ENCODE data around the gene NECAB2. TPM values are rescaled to one million over a fixed set of nuclear protein-coding genes. Genes with fewer than 3 reads are reported as not detected.

NECAB2 gene
- total RNA-seq, 1 donor from 2014 or later, result 0.32 TPM

DNA sequence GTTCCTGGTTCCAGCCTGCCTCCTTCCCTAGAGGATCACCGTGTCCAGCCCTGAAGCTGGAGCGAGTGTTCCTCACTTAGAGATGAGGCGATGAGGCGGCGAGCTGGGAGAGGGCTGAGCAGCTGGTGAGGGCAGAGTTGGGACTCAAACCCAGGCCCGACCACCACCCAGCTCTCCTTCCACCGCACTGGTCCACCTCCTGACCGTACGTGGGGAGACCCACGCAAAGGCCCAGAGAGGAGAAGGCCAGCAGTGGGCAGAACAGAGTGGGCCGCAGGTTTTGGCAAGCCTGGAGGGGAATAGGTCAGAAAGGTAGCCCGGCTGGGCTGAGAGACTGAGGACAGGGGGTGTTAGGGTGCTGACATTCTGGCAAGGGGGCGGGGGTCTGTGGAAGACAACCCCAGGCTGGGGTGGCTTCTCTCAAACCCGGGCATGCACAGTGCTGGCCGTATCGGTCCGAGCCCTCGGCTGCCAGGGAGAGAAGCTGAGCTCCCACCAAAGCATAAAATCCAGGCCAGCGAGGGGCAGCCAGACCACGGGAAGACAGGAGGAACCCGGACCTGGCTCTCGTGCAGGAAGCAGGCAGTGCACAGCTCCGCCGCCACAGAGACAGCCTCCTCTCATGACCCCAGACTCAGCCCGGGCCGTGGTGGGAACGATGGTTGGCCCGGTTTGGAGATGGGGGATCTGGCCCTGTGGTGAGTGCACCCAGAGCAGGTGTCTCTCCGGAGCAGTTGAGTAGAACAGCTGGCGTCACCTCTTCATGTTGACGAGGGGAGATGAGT is 44.3 kb upstream of the NECAB2 start:
- H3K27ac Mint-ChIP-seq (ENCODE audit: unreplicated experiment), result no peak overlapping the region
- H3K36me3 ChIP-seq (ENCODE audit: insufficient read depth, low read length), result peaks cover 7% of the 10 kb centered on the region

DNA sequence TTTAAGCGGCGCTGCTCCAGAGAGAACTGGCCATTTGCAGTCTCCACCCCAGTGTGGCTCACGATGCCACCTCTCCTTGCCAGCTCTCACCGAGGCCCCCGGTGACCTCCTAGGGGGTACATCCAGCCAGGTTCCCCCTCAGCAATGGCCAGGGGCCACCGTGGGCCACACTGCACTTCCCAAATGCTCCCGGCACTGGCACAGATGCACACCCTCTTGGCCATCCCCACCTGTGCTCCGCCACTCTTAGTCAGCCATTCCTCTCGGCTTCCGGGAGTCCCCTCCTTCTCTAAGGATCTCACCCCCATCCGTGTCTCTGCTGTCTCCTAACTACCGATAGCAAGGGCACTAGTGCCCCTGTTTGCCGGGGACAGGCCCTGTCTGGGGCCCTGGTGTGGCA is 43.4 kb upstream of the NECAB2 start:
- Histone ChIP-seq H3K9ac (ENCODE audit: low read length) (no peak overlapping the region), H3K4me3 (ENCODE audit: insufficient read depth, low read depth, low read length) (no peak overlapping the region), H3K27ac (ENCODE audit: low read depth, low read length) (no peak overlapping the region), H3K4me1 (ENCODE audit: insufficient read depth, low read length) (peaks cover 4% of the 10 kb centered on the region), H3K27me3 (ENCODE audit: insufficient read depth, low read length) (no peaks in the 10 kb centered on the region), H3K79me2 (ENCODE audit: insufficient read depth, low read length) (no peaks in the 10 kb centered on the region), H3K4me2 (ENCODE audit: low read length) (no peak overlapping the region), H2AFZ (ENCODE audit: low read depth, low read length) (no peak overlapping the region), H3K9me3 (ENCODE audit: insufficient read depth, low read depth, low read length) (no peaks in the 10 kb centered on the region), H4K20me1 (ENCODE audit: insufficient read depth, low read length) (no peaks in the 10 kb centered on the region), H3K36me3 (ENCODE audit: insufficient read depth, low read length) (peaks cover 2% of the 10 kb centered on the region)
- Mint-ChIP-seq H3K27ac (ENCODE audit: unreplicated experiment) (no peak overlapping the region), H3K27me3 (ENCODE audit: low read depth, unreplicated experiment) (peaks cover 8% of the 10 kb centered on the region), H3K4me1 (ENCODE audit: low read depth, unreplicated experiment) (peaks cover 3% of the 10 kb centered on the region), H3K9me3 (ENCODE audit: unreplicated experiment) (peaks cover 2% of the 10 kb centered on the region), H3K4me3 (ENCODE audit: unreplicated experiment) (no peak overlapping the region), H3K36me3 (ENCODE audit: low read depth, unreplicated experiment) (peaks cover 18% of the 10 kb centered on the region)
- DNase-seq (ENCODE audit: low read depth) (no peak), FAIRE-seq (no peak)
- no peak for TF ChIP-seq EZH2 (IDR thresholded peaks at IDR 0.05; ENCODE audit: insufficient read depth, low read length)
- TF ChIP-seq, protein P1, sequence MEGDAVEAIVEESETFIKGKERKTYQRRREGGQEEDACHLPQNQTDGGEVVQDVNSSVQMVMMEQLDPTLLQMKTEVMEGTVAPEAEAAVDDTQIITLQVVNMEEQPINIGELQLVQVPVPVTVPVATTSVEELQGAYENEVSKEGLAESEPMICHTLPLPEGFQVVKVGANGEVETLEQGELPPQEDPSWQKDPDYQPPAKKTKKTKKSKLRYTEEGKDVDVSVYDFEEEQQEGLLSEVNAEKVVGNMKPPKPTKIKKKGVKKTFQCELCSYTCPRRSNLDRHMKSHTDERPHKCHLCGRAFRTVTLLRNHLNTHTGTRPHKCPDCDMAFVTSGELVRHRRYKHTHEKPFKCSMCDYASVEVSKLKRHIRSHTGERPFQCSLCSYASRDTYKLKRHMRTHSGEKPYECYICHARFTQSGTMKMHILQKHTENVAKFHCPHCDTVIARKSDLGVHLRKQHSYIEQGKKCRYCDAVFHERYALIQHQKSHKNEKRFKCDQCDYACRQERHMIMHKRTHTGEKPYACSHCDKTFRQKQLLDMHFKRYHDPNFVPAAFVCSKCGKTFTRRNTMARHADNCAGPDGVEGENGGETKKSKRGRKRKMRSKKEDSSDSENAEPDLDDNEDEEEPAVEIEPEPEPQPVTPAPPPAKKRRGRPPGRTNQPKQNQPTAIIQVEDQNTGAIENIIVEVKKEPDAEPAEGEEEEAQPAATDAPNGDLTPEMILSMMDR (IDR thresholded peaks at IDR 0.05; ENCODE audit: insufficient read depth, low read depth, low read length), result no peak

More for the DNA sequence above, 44.3 kb upstream of the NECAB2 start:
- H3K27me3 ChIP-seq (ENCODE audit: insufficient read depth, low read length), result no peaks in the 10 kb centered on the region
- Mint-ChIP-seq H3K4me3 (ENCODE audit: unreplicated experiment) (no peak overlapping the region), H3K36me3 (ENCODE audit: low read depth, unreplicated experiment) (peaks cover 21% of the 10 kb centered on the region), H3K4me1 (ENCODE audit: low read depth, unreplicated experiment) (peaks cover 3% of the 10 kb centered on the region), H3K9me3 (ENCODE audit: unreplicated experiment) (peaks cover 2% of the 10 kb centered on the region), H3K27me3 (ENCODE audit: low read depth, unreplicated experiment) (peaks cover 8% of the 10 kb centered on the region)
- no peak overlapping the region for H3K9ac ChIP-seq (ENCODE audit: low read length)
- TF ChIP-seq, protein P1 (IDR thresholded peaks at IDR 0.05; ENCODE audit: insufficient read depth, low read depth, low read length), result no peak
- no peak for TF ChIP-seq EZH2 (IDR thresholded peaks at IDR 0.05; ENCODE audit: insufficient read depth, low read length)
- no peaks in the 10 kb centered on the region for H4K20me1 ChIP-seq (ENCODE audit: insufficient read depth, low read length)
- H3K27ac ChIP-seq (ENCODE audit: low read depth, low read length), result no peak overlapping the region
- DNase-seq (ENCODE audit: low read depth) (no peak), FAIRE-seq (no peak)
- no peak overlapping the region for H3K4me3 ChIP-seq (ENCODE audit: insufficient read depth, low read depth, low read length)
- peaks cover 4% of the 10 kb centered on the region for H3K4me1 ChIP-seq (ENCODE audit: insufficient read depth, low read length)
- H3K4me2 ChIP-seq (ENCODE audit: low read length), result no peak overlapping the region
- H3K9me3 ChIP-seq (ENCODE audit: insufficient read depth, low read depth, low read length), result no peaks in the 10 kb centered on the region
- no peaks in the 10 kb centered on the region for H3K79me2 ChIP-seq (ENCODE audit: insufficient read depth, low read length)
- H2AFZ ChIP-seq (ENCODE audit: low read depth, low read length), result no peak overlapping the region
